GM19397 (cell line): ENCODE measurements around the gene SORL1.

ENCODE experiments used
- ATAC-seq: cut with Tn5 transposase; IDR thresholded peaks from one replicate; pipeline ENCODE4 v1.9.1; 2021; ENCODE audit warnings: mild to moderate bottlenecking, moderate library complexity; ENCODE audit not compliant: unreplicated experiment

The SORL1 gene

GRCh38 chr11:121426476-121427399 lies 25.4 kb upstream of the SORL1 start:
- no peak for ATAC-seq

- ATAC-seq, result no peak
Measured at GRCh38 chr11:121427400-121427744, 24.7 kb upstream of the SORL1 start.

DNA sequence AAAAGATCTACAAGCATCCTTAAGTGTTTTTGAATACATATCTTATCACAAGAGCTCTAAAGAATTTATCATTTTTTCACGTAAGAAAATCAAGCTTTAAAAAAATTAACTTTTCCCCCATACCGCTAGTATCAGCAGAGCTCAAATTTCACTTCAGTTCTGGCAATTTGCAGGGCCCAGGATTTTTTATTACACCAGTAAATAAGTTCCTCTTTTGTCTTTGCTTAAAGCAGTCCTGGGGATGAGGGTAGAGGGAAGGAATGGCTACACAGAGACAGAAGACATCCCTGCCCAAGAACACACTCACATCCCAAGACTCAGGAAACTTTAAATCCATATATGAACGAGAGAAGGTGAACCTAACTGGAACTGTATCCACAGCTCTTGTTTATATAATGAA lies 22.6 kb upstream of the SORL1 start:
- ATAC-seq, result no peak

- no peak for ATAC-seq
Measured at GRCh38 chr11:121431820-121432526, 20.1 kb upstream of the SORL1 start.

DNA sequence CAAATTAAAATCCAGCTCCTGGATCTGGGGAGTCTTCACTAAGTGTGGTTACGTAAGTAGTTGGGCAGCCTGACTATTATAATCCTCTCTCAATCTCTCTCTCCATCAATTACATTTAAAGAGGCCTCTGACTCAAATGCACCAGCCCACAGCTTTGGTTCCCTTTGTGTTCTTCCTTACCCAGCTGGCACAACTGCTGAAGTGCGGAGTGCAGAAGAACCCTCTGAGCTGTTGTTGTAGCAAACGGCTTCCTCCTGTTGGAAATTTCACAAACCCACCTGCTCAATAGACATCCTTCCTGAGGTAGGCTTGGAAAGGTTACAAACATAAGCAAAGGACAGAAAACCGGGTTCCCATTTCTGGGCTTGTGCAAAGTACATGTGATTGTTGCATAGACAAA lies 17.0 kb upstream of the SORL1 start:
- ATAC-seq, result no peak

DNA sequence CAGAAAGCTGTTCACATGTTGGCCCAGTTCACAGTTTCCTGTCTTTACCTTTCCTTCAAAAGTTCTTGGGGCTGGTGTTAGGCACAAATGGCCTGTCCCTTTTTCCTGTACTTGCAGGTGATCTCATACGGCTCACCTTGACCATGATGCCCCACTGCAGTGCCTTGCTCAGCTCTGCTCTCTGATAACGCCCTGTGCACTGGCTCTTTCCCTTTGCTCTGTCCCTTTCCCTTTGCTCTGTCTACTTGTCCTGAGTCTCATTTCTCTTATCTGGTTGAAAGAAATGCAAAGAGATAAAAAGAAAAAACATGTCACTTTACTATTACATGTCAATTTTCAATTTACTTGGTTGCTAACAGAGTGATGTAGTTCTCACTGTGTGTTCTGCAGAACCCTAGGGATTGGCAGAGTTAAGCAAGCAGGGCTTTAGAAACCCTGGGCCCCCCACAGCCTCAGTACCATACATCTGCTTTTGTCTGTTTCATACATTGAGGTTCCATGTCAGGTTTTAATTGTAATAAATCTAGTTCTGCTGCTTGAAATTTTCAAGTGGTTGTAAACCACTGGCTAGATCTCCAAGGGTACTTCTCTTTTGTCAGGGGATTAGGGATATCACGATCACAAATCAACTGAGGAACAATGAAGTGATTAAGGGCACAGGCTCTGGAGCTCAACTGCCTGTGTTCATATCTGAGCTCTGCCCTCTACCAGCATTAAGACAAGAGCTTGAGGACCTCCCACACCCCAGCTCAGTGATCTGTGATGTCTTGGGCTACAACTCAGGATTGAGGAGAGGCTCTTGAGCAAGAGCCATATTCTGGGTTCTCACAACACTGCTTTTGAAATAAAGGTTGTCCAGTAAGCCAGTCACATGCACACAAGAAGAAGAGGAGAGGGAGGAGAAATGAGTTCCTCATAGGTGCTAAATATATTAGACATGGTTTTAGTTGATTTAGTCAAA lies 16.3 kb upstream of the SORL1 start:
- no peak for ATAC-seq

GRCh38 chr11:121437018-121437685 lies 15.0 kb upstream of the SORL1 start:
- ATAC-seq, result no peak

- ATAC-seq, result no peak
Measured at GRCh38 chr11:121437686-121438078, 14.4 kb upstream of the SORL1 start.

DNA sequence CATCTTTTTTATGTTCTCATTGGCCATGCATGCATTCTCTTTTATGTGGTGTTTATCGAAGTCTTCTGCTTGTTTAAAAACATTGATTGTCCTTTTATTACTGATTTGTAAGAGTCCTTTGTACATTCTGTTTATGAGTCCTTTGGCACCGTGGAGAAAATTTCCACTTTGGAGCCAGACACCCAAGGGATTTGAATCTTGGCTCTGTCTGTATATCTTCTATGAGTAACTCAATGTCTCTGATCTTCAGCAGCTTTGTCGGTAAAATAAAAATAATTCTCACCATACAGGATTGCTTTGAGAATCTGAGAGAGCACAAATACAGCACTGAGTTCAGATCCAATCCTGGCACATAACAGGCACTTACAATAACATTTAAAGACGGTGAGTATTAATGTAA lies 12.8 kb upstream of the SORL1 start:
- no peak for ATAC-seq

GRCh38 chr11:121439759-121440158 lies 12.4 kb upstream of the SORL1 start:
- ATAC-seq, result no peak

DNA sequence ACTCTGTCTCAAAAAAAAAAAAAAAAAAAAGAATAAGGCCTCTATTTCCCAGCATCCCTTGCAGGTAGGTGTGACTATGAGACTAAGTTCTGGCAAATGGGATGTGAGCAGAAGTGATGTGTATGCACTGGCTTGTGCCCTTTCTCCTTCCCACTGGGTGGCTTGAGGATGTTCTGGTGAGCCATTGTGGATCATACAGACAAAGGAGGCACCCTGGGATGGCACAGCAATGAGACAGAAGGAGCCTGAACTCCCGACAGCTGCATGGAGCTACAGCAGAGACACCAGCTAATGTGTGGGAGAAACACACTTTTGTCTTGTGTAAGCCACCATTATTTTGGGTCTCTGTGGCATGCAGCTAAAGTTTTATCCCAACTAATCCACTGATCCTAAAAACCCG lies 10.6 kb upstream of the SORL1 start:
- ATAC-seq, result no peak

DNA sequence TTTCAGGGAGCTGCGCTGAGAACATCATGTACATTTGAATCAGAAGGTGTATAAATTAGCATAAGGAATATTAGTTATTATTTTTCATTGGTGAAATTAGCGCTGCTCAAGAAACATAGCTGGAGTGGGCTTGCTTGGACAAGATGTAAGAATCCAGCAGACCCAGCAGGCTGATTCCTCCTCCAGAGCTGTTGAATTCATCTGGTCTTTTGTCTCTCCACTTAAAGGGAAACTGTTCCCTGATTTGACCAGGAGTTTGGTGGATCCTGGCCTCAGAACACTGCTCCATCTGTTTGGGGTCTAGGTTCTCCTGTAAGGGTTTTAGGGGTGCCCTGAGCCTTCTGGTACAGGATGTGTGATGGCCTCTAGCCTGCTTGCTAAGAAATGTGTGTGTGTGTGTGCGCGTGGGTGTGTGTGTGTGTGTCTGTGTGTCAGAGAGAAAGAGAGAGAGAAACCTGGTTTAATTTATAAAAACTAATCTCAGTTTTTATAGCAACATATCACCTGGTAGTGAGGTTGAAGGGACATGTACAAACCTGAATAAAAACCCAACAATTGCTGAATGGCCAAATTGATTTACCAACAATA lies 8.3 kb upstream of the SORL1 start:
- no peak for ATAC-seq

DNA sequence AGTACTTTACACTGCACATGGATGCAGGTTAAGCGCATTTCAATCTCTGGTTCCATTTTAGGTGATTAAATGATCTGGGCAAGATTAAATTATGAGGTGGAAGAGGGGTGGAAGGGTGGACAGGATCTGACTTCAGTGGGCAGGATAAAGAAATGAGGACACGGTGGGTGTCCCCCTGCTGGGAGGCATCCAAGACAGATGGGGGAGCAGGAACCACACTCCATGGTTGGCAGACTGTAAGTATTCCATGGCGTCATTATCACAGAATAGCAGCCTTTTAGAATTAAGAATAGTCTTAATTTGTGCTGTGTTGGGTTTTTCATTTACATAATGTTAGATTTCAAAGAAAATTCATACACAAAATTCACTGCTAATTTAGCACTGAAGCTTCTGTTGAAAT lies 7.6 kb upstream of the SORL1 start:
- no peak for ATAC-seq

GRCh38 chr11:121445071-121445768 lies 6.9 kb upstream of the SORL1 start:
- ATAC-seq, result no peak

GRCh38 chr11:121446752-121447156 lies 5.4 kb upstream of the SORL1 start:
- no peak for ATAC-seq

DNA sequence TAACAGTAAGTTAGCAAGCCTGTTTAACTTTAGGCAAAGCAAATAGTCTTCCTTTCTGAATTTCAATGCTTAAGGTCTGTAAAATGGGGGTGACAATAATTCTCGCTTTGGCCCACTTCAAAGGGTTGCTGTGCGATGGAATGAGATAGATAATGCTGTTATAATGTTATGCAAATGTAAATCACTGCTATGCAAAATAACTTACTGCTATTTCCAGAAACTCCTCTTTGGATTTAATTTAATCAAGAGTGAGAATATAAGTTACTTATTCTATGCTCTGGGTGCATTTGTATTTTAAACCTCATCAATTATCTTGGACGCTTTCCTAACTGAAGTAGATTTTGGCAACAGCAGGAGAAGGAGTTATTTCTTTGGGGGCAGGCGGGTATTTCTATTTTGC lies 4.1 kb upstream of the SORL1 start:
- no peak for ATAC-seq

DNA sequence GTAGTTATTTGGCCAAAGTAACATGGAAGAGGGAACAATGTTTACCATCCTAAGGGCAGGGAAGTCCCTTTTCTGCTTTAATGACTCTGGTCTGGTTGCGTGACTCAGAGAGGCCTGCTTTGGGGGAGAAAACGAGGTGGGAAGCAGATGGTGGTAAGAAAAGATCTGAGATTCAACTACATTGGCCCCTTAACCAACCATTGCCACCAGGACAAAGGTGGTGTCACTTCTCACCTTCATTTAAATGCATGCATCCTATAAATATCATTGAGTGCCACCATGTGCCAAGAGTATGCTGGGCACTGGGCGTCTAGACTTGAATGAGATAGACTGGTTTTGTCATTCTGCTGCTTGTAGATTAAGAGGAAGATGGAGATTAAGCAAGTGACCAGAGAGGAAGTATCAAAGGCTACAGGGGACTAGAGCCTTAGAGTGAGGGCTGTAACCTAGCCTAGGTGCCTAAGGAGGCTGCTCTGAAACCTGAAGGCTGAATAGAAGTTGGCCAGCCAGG lies 3.6 kb upstream of the SORL1 start:
- ATAC-seq, result no peak

GRCh38 chr11:121449123-121449522 lies 3.0 kb upstream of the SORL1 start:
- no peak for ATAC-seq

DNA sequence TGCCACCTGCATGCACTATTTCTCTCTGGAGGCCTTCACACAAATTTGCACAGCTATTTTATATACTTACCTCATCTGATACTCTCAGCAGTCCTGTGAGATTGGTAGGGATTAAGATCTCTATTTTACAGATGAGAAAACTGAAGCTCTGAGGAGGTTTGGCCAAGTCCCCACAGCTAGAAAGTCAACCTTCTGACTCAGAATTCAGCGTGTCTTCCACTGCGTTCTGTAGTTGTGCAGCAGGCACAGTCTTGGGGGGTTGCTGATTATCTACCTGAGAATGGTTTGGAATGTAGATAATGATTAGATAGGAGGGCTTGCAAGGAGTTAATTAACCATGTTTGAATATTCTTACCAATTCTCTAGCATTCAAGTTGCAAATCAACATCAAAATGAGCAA lies 2.5 kb upstream of the SORL1 start:
- no peak for ATAC-seq

- ATAC-seq, result no peak
Measured at GRCh38 chr11:121450401-121450800, 1.7 kb upstream of the SORL1 start.
